ENCODE measurements around the gene WASHC3.

- TF ChIP-seq CTCF (conservative IDR thresholded peaks at IDR 0.05; ENCODE audit: low read length) (no peak), EZH2phosphoT487 (IDR thresholded peaks at IDR 0.05; ENCODE audit: borderline replicate concordance, low read depth, low read length) (no peak)
Observed at GRCh38 chr12:102029141-102029540, 32.6 kb downstream of the WASHC3 start.

Data from OCI-LY7 (cell line).